HG03135 (cell line): ENCODE results near the gene RAP1A.
A peak's percentile ranks its signal among the peaks of the same experiment; 100 is the strongest.
"Not testable (repeated sequence)": the region's sequence is repeated elsewhere in the genome, so short reads cannot be mapped to it uniquely, and the experiment has no call there.

ENCODE experiments used
- ATAC-seq: cut with Tn5 transposase; IDR thresholded peaks from one replicate; pipeline ENCODE4 v1.9.1; 2021; ENCODE audit warnings: mild to moderate bottlenecking, moderate library complexity; ENCODE audit not compliant: unreplicated experiment

RAP1A gene

DNA sequence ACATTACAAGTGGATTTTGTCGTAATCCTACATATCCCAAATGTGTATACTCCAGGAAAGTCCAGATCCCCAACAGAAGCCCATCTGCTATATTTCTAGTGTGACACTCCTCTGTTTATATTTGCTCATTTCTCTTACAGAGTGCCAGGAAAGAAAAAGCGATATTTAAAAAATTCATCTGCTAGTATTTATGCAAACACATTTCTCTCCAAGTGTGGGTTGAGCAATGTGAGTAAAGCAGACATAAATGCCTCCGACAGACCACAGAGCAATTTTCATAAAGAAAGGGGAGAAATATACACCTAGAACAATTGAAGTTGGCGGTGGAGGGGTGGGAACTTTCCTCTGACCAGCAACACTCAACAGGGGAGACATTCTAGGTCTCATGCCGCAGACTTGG lies 22.2 kb upstream of the RAP1A start:
- ATAC-seq = no peak

DNA sequence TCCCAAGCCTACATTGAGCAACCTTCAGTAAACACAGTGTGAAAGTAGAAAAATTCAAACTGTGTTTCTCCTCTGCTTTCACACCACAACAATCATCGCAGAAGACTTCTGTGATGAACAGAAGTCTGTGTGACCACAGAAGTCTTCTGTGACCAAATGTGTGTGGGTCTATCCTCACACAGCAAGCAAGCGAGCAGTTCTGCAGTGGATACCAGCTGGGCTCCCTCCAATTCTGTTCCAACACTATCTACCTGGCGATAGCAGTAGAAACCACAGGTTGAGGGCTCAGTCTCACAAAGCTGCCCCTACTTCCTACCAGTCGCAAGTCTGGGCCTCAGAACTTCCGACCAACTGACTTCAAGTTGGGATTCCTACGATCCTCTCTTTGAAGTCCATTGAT lies 21.0 kb upstream of the RAP1A start:
- no peak for ATAC-seq

DNA sequence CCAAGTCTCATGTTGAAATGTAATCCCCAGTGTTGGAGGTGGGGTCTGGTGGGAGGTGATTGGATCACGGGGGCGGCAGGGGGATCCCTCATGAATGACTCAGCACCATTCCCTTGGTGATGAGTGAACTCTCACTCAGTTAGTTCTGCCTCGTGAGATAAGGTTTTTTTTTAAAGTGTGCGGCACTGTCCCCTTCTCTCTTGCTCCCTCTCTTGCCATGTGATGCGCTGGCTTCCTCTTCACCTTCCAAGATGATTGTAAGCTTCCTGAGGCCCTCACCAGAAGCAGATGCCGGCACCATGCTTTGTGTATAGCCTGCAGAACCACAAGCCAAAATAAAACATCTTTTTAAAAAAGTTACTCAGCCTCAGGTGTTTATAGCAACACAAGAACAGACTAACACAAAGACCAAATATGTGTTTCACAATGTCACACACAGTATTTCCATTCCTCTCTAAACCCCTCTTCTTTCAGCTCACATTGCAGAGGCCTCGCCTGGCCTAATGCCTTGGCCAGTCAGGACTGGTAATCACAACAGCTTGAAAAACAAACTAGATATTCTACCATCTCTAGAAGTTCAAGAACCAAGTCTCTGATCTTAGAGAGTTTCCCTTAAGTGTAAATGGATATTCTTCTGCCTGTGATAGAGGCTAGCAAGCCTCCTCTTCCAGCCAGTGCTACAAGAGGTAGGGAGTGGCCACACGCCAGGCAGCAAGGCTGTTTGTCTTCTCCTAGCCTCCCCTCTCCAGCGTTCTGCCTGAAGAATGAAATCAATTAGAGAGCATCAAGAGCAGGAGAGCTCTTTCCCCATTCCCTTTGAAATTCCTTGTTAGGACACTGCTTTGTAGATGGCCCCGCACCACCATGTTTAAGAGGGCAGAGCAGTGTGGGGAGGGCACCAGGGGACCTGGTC lies 19.6 kb upstream of the RAP1A start:
- ATAC-seq = peak; percentile 2

- ATAC-seq = peak; percentile 58
These were observed 18.7 kb upstream of the RAP1A start for GRCh38 chr1:111600886-111601386.

DNA sequence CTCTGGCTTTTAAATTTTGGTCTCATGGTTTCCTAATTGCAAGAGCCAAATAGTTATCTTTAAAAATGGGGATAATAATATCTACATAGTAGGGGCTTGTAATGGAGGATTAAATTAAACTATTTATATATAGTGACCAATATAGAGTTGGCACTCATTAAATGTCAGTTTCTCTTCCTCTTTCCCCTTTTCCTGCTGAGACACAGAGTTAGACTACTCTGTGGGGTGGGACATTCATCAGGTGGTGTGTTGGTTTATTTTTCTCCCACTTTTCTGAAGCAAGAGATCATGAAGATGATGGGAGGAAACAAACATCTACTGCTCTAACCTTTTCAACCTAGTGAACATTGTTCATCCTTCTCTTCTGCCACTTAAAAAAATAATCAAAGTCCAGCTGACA lies 17.3 kb upstream of the RAP1A start:
- ATAC-seq = no peak

DNA sequence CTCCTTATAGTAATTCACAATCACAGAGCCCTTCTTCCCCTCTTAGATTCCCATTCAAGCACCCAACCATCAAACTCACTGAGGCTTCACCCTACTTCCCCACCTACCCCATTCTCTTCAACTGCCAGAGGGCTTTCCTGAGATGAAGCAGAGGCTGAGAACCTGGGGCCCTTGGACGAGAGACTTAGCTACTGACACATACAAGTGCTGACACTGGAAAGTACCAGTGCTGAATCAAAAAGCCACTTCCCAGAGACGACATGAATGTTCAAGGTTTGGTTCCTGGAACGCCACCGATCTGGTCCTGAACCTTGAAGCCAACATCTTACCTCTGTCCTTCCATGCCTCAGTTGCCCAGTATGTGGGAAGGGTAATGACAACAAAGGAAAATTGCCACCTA lies 16.6 kb upstream of the RAP1A start:
- no peak for ATAC-seq

- peak; percentile 36 for ATAC-seq
These were observed 15.6 kb upstream of the RAP1A start for GRCh38 chr1:111603979-111604378.

DNA sequence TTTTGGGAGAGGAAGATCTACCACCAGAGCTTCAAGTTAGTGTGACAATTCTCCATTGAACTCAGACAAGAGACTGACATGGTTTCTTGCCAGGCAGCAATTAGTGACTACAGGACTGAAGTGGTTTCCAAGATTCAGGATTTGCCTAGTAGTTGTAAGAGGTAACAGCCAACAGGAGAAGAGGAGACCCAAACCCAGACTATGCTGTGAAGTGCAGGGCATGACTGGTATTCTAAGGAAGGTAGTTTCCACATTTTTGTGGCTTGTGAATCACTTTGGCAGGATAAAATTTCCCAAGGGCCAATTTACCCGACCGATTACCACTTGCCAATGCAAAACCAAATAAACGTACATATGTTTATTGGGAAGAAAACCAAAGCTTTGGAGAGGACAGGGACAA lies 14.7 kb upstream of the RAP1A start:
- no peak for ATAC-seq

GRCh38 chr1:111605576-111605975 lies 14.0 kb upstream of the RAP1A start:
- ATAC-seq = no peak

DNA sequence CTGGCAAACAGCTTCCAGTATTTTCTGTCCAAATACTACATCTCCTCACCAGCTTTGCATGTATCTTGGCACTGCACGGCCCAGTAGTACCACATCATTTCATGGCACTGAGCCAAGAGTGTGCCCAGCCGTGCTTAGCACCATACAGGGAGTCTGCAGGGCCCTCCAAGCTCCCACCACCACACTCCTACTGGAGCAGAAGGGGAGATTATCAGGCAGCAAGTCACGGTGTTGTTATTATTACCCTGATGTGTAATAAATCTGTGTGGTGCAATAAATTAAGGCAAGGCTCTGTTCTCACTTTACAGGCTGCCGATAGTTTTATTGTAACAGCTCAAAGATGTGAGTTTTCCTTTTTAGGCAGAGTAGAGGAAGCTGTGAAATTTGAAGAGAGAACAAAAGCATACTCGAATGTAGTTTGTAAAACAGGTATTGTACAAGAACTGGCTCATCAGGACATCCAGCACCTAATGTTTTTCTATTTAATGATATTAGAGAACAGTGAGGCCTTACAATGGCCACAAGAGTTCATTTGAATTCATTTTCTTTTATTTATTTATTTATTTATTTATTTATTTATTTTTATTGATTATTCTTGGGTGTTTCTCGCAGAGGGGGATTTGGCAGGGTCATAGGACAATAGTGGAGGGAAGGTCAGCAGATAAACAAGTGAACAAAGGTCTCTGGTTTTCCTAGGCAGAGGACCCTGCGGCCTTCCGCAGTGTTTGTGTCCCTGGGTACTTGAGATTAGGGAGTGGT lies 13.0 kb upstream of the RAP1A start:
- ATAC-seq = not testable (repeated sequence)

- ATAC-seq = not testable (repeated sequence)
These were observed 11.1 kb upstream of the RAP1A start for GRCh38 chr1:111608528-111608927.

DNA sequence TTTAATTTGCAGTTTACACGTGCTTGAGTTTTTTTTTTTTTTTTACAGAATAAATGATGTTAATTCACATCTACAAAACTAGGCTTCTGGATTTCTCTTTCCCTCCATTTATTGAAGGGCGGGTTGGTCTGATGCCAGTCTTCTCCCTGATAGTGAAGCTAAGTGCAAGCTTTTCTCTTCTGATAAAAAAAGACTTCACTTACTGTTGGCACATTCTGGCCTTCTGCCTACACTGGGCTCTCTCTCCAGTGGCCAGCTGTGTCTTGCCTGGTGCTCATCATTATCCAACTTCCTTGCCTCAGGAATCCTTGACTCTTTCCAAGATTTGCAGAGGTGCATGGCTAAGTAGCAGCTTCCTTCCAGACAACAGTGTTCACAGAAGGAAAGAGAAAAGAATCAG lies 7.6 kb upstream of the RAP1A start:
- no peak for ATAC-seq

GRCh38 chr1:111615870-111616715 lies 3.5 kb upstream of the RAP1A start:
- no peak for ATAC-seq

- no peak for ATAC-seq
These were observed 1.5 kb upstream of the RAP1A start for GRCh38 chr1:111618081-111618480.

DNA sequence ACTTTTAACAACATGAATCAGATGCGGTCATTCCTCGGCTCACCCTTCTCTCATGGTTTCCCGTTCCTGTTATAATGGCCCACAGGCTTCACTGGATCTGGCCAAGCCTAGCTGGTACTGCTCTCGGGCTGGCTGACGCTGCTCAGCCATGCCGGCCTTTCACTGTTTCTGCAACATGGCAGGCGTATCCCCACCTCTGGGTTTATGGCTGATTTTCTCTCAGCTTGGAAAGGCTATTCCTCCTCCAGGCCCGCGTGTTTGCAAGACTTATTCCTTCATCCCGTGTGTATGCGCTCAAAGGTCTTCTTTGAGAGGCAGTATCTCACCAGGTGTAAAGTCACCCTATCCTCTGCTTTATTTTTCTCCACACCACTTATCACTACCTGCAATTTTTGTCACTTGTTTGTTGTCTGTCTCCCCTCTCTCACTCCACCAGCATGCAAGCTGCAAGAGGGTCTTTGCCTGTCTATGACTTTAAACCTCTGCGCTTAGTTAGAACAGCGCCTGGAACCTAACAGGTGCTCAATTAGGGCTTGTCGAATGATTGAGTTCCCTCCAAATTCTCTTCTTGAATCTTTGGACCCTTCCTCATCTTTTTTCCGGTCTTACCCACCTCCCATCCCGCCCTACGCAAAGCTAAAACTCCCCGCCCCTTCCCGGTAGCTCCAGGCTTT lies 491 bp upstream of the RAP1A start:
- ATAC-seq = peak; percentile 3

DNA sequence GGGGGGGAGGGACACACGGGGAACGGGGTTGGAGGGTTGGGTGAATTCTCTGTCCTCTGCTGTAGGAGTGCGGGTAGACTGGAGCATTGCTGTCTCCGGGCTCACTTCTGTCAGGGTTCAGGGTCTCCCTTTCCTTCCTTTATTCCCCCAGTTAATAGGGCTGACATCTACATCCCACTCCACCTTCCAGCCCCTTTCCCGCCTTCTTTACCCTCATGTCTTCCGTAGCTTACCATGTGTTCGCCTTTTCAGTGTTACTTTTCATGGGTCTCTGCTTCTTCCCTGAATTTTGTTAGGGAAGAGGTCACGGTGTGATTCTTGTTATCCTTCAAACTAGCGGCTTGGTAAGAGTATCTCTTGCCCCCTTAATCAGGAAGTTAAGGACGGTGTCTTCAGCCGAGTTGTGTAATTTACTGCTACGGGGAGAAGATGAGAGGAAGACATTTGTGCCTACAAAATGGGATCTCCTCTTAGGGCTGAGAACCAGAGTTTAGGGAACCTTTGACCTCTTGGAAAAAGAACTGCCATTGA lies 917 bp downstream of the RAP1A start:
- no peak for ATAC-seq

GRCh38 chr1:111621050-111621449 lies 1.5 kb downstream of the RAP1A start:
- no peak for ATAC-seq

GRCh38 chr1:111622166-111622565 lies 2.6 kb downstream of the RAP1A start:
- no peak for ATAC-seq

- ATAC-seq = no peak
These were observed 4.8 kb downstream of the RAP1A start for GRCh38 chr1:111624382-111624781.

DNA sequence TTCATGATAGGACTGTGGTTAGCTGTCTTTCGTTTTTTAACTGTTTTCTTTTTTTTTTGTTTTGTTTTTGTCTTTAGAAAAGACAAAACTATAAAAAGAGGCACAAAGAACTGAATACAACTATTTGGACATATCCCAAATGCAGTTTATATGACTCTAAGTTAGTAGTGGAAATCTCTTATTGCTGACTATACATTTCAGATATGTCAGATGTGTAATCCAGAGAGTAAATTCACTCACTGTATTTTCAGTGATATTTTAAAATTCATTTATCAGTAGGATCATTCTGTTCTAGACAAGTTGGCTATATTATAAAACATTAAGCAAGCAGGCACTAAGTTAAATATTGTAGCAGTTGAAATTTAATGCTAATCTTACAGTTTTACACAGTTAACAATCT lies 5.7 kb downstream of the RAP1A start:
- no peak for ATAC-seq
